HG03135 (cell line): Measurements from ENCODE around the gene FNDC1.

Experiments used
- ATAC-seq: cut with Tn5 transposase; IDR thresholded peaks from one replicate; pipeline ENCODE4 v1.9.1; 2021; ENCODE audit warnings: mild to moderate bottlenecking, moderate library complexity; ENCODE audit not compliant: unreplicated experiment

The FNDC1 gene

GRCh38 chr6:159156089-159156488 lies 13.1 kb upstream of the FNDC1 start:
- ATAC-seq = no peak

- no peak for ATAC-seq
These were observed 11.8 kb upstream of the FNDC1 start for GRCh38 chr6:159157431-159157830.

DNA sequence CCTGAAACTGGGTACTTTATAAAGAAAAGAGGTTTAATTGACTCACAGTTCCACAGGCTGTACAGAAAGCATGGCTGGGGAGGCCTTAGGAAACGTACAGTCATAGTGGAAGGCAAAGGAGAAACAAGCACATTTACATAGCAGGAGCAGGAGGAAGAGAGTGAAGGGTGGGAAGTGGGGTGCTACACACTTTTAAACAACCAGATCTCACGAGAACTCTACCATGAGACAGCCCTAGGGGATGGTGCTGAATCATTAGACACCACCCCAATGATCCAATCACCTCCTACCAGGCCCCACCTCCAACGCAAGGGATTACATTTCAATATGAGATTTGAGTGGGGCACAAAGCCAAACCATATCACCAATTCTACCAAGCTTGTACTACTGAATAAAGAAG lies 7.4 kb upstream of the FNDC1 start:
- ATAC-seq = no peak

GRCh38 chr6:159163901-159164370 lies 5.3 kb upstream of the FNDC1 start:
- ATAC-seq = no peak

- peak; percentile 24 for ATAC-seq
These were observed 536 bp upstream of the FNDC1 start for GRCh38 chr6:159168536-159169192.

GRCh38 chr6:159169557-159170332 lies 545 bp downstream of the FNDC1 start:
- ATAC-seq = peak; percentile 25

GRCh38 chr6:159170333-159170672 lies 1.1 kb downstream of the FNDC1 start:
- no peak for ATAC-seq

DNA sequence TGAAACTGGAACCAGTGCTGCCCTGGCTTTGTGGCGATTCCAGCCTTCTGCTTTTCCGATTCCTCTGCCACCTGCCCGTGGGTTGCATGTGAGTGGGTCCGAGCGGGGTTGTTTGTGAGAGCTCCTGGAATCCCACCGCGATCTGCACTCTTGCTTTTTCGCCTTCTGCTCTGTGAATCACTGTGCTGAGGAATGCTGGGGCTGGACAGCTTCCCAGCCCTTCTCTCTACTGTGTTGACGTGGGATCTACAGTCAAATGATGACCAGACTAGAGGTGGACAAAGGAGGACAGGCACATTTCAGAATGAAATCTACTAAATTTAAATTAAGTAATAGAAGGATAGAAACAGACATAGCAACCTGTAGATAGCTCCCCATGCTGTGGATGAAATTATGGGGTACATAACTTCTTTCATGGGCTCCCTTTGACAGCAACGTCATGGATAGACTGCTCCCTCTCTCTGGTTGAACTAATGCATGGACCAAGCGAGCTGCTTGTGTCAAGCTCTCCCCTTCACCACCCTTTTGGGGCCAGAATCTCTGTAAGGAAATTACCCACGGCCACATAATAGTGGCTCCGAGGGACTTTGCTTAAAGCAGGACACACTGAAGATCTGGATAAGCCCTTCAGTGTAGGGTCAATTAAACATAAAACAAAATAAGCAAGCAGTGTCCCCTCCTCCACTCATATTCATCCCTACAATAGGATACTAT lies 2.0 kb downstream of the FNDC1 start:
- no peak for ATAC-seq

- ATAC-seq = no peak
These were observed 2.9 kb downstream of the FNDC1 start for GRCh38 chr6:159172091-159172491.

- ATAC-seq = peak; percentile 72
These were observed 5.2 kb downstream of the FNDC1 start for GRCh38 chr6:159174263-159174969.

GRCh38 chr6:159176913-159177312 lies 7.7 kb downstream of the FNDC1 start:
- ATAC-seq = no peak

DNA sequence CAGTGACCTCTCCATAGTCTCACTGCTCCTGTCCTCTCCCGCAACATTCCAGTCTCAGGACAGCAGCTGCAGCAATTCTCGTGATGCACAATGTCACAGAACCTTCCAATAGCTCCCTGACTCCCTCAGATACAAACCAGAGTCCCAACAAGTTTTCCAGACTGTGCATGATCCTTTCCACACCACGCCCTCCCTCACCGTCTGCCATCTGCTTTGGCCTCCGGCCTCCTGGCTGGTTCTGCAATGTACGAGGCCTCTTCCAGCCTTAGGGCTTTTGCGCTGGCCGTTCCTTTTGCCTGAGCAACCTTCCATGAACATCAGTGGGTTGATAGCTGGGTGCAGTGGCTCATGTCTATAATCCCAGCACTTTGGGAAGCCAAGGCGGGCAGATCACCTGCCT lies 9.6 kb downstream of the FNDC1 start:
- ATAC-seq = no peak

GRCh38 chr6:159180001-159180400 lies 10.8 kb downstream of the FNDC1 start:
- no peak for ATAC-seq

DNA sequence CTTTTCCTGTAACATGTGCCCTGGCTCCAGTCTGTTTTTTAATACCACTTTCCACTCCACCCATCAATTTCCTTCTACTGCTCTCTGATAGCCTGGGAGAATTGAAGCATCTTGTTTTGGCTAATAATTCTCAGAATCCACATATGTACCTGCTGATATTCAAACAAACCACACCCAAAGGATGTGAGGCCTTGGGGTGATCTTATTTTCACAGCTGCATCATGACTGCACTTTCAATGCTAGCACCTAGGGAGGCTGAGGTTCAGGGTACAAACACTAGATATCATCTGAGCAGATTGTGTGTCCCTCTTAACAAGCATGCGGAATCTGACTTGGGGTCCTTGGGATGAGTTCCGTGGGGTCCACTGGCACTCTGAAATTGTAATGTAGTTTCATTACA lies 12.7 kb downstream of the FNDC1 start:
- ATAC-seq = no peak

GRCh38 chr6:159184559-159184958 lies 15.4 kb downstream of the FNDC1 start:
- no peak for ATAC-seq

- no peak for ATAC-seq
These were observed 21.3 kb downstream of the FNDC1 start for GRCh38 chr6:159190460-159190859.

GRCh38 chr6:159193923-159194322 lies 24.7 kb downstream of the FNDC1 start:
- ATAC-seq = no peak

- ATAC-seq = no peak
These were observed 25.2 kb downstream of the FNDC1 start for GRCh38 chr6:159194421-159194820.

DNA sequence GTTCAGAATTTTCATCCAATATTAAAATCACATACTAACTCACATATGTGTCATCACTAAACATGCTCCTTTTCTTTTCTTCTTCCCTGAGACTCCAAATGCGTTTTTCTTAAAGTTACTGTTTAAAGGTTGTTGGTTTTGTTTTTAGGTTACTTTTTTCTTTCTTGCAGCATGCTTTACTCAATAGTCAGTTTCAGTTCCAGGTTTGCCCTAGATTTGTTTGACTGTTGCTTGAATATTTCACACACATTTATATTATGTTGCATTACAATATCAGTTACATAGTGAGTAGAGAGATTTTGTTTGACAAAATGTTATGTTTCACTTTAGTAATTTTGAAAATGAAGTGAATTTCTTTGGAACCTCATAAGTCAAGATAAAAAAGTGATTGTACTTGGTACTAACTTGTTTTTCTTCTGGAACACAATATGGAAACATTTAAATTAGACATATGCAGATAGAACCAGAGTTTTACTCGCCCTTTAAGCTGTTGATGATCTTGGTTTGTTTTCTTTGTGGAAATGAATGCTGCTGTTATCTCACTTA lies 27.3 kb downstream of the FNDC1 start:
- ATAC-seq = no peak

DNA sequence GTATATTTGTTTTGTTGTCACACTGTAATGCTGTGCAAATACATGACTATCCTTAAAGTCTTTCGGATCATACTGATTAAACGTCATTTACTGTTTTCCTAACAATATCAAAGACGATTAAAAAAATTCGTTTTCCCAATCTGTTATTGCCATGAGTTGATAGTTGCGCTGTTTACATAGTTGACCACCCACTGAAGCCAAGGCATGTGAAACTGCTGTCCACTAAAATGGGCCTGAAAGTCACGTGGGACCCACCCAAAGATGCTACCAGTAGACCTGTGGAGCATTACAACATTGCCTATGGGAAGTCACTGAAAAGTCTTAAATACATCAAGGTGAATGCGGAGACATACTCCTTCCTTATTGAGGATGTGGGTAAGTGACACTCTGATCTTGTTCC lies 28.1 kb downstream of the FNDC1 start:
- ATAC-seq = no peak

GRCh38 chr6:159201336-159201735 lies 32.1 kb downstream of the FNDC1 start:
- ATAC-seq = no peak
